Transverse colon (tissue), 4 donors: ENCODE measurements around the gene AP1B1. TPM values are rescaled to one million over a fixed set of nuclear protein-coding genes. Genes with fewer than 3 reads are reported as not detected.

Experiments used
- DNase-seq: peaks from one replicate; pipeline ENCODE4 v3.0.0-alpha.2; 2019
- H3K27ac ChIP-seq, 4 donors: fragments of 200-600 bp; sonication (generic); 2 replicates each; pipeline ENCODE4 v1.5.1; 2016 to 2018; ENCODE audit warnings: inconsistent platforms in 4 of 4
- H3K27me3 ChIP-seq: fragments of 200-600 bp; sonication (generic); 2 replicates; pipeline ENCODE4 v1.5.1; 2017; ENCODE audit warnings: inconsistent platforms
- H3K36me3 ChIP-seq, 4 donors: fragments of 200-600 bp; sonication (generic); 2 replicates each; pipeline ENCODE4 v1.5.1; 2017 to 2019; ENCODE audit warnings: inconsistent platforms in 4 of 4
- H3K4me1 ChIP-seq, 4 donors: fragments of 200-600 bp; sonication (generic); 2 replicates each; pipeline ENCODE4 v1.5.1; 2017 to 2020; ENCODE audit warnings: inconsistent platforms in 4 of 4
- H3K4me3 ChIP-seq, 4 donors: fragments of 200-600 bp; sonication (generic); 1 replicate in 1 of 4; 2 replicates in 3 of 4; pipeline versions ENCODE4 v1.5.1 to v1.6.1; 2017 to 2019; ENCODE audit warnings: inconsistent platforms in 4 of 4
- H3K9me3 ChIP-seq, 2 donors: fragments of 200-600 bp; sonication (generic); 2 replicates each; pipeline ENCODE4 v1.5.1; 2017 to 2019; ENCODE audit warnings: inconsistent platforms in 2 of 2
- EP300 ChIP-seq: sonication (generic); formaldehyde crosslinking; IDR thresholded peaks from one replicate; pipeline ENCODE4 v1.6.1; 2017; ENCODE audit warnings: antibody characterized with exemption, low read depth
- POLR2A ChIP-seq: fragments of 450-650 bp; IDR thresholded peaks from one replicate; pipeline ENCODE4 v1.6.1; 2016; ENCODE audit warnings: antibody characterized with exemption, mild to moderate bottlenecking, moderate library complexity
- POLR2AphosphoS5 ChIP-seq, 3 donors: sonication (generic); formaldehyde crosslinking; IDR thresholded peaks; one replicate each; pipeline ENCODE4 v1.6.1; 2016; ENCODE audit warnings: antibody characterized with exemption in 3 of 3
- WGBS, 2 donors: methylation state at CpG; one replicate each; pipeline ENCODE4 v1.1.5; 2018; ENCODE audit warnings: low coverage in 1 of 2; 5-methylcytosine and 5-hydroxymethylcytosine counted together
- in situ Hi-C, 4 donors: fragments of 200-750 bp; cut with MboI; loops; one replicate each; pipeline versions ENCODE4 v1.15.0 to v1.15.1; 2017; ENCODE audit warnings: low sequenced_read_pairs in 3 of 4, low pct_ligation_motif_present in 1 of 4, low pct_unique_long_range_greater_than_20kb in 1 of 4
- intact Hi-C: fragments of 100-400 bp; cut with DNase I; formaldehyde crosslinking; loops from one replicate; pipeline ENCODE4 v1.15.1; 2023; ENCODE audit warnings: low total_unique reads
- total RNA-seq, 4 donors: library from RNA; depleted of rRNA; stranded (reverse); fragments of >200 nt; gene quantifications; one replicate each; pipeline ENCODE4 v1.1.0, GENCODE V29; 2016
- TF ChIP-seq, protein P1 (sequence below), 5 experiments: fragments of 200-600 bp in 3 of 5; fragments of 450-650 bp in 2 of 5; sonication (generic) in 3 of 5; IDR thresholded peaks; 1 replicate in 2 of 5; 2 replicates in 3 of 5; pipeline ENCODE4 v1.5.1; 2016 to 2017; ENCODE audit warnings: antibody characterized with exemption in 5 of 5, inconsistent platforms in 3 of 5, mild to moderate bottlenecking in 2 of 5, moderate library complexity in 1 of 5

The AP1B1 gene
- total RNA-seq, 4 donors from 2014 or later, result 45.6 to 107 (median 92.4) TPM

DNA sequence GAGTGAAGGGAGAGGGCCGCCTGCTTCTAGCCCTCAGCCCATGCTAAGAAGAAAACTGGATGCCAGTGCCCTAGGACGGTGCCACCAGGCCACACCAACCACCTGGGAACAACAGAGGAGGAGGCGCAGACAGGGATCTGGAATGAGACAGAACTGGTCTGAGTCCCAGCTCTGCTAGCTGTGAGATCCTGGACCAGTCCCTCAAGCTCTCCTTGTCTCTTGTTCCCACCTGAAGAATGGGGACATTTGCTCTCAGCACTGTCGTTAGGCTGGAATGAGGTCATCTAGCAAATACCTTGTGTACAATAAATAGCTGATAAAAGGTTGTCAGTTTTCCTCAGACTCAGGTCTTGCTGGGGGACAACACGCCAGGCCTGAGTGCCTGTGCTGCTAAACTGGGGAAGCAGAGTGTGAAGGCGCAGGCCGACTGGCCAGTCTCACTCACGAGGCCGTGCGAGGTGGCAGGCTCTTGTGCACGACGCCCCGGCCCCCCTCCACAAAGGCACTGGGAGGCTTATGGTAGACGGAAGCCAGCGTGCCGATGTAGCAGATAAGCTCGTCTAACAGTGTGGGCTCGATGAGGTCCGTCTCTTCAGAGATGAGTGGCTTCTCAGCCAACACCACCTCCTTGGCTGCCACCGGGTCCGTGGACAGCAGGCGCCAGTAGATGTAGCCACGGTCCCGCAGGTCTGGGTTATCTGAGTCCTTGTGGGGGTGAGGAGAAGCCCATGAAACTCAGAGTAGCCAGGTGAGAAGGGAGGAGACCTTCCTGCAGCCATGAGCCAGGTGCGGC is 47.1 kb downstream of the AP1B1 start:
- intact Hi-C loops, result no loop called here
- 93% methylated on average over 25 of the region's 25 CpGs; no CpG with 5 or more reads in 1 of the 2 donors for WGBS, 2 donors

DNA sequence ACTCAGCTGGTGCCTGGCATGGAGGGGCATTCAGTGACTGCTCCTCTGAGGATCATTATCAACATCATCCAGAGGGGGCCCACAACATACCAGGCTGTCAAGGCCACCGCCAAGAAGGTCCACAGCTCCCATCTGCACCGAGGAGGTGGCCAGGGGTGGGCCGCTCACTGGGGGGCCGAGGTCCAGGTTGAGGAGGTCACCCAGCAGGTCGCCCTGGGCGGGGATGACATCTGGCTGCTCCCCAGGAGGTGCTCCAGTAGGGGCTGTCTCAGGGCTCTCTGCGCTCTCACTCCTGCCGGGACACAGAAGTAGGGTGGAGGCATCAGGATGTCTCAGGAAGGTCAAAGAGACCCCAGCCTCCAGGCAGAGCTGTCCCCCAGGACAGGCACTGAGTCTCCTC is 47.8 kb downstream of the AP1B1 start:
- H3K4me1 ChIP-seq, result peaks cover 0 to 5% (median 0%) of the 10 kb centered on the region in 4 donors

More for the DNA sequence above, 47.1 kb downstream of the AP1B1 start:
- no peak for DNase-seq
- Histone ChIP-seq H3K36me3 (peaks cover 0 to 48% (median 12%) of the 10 kb centered on the region in 4 donors), H3K4me3 (no peak overlapping the region), H3K27ac (no peak overlapping the region), H3K27me3 (no peaks in the 10 kb centered on the region), H3K4me1 (peaks cover 0 to 5% (median under 1%) of the 10 kb centered on the region in 4 donors), H3K9me3 (no peaks in the 10 kb centered on the region)
- in situ Hi-C loops, result no loop called here
- no peak for TF ChIP-seq POLR2A
- no peak for TF ChIP-seq EP300
- no peak for TF ChIP-seq POLR2AphosphoS5 (IDR thresholded peaks at IDR 0.05)
- TF ChIP-seq, protein P1, sequence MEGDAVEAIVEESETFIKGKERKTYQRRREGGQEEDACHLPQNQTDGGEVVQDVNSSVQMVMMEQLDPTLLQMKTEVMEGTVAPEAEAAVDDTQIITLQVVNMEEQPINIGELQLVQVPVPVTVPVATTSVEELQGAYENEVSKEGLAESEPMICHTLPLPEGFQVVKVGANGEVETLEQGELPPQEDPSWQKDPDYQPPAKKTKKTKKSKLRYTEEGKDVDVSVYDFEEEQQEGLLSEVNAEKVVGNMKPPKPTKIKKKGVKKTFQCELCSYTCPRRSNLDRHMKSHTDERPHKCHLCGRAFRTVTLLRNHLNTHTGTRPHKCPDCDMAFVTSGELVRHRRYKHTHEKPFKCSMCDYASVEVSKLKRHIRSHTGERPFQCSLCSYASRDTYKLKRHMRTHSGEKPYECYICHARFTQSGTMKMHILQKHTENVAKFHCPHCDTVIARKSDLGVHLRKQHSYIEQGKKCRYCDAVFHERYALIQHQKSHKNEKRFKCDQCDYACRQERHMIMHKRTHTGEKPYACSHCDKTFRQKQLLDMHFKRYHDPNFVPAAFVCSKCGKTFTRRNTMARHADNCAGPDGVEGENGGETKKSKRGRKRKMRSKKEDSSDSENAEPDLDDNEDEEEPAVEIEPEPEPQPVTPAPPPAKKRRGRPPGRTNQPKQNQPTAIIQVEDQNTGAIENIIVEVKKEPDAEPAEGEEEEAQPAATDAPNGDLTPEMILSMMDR (IDR thresholded peaks at IDR 0.05), result no peak

DNA sequence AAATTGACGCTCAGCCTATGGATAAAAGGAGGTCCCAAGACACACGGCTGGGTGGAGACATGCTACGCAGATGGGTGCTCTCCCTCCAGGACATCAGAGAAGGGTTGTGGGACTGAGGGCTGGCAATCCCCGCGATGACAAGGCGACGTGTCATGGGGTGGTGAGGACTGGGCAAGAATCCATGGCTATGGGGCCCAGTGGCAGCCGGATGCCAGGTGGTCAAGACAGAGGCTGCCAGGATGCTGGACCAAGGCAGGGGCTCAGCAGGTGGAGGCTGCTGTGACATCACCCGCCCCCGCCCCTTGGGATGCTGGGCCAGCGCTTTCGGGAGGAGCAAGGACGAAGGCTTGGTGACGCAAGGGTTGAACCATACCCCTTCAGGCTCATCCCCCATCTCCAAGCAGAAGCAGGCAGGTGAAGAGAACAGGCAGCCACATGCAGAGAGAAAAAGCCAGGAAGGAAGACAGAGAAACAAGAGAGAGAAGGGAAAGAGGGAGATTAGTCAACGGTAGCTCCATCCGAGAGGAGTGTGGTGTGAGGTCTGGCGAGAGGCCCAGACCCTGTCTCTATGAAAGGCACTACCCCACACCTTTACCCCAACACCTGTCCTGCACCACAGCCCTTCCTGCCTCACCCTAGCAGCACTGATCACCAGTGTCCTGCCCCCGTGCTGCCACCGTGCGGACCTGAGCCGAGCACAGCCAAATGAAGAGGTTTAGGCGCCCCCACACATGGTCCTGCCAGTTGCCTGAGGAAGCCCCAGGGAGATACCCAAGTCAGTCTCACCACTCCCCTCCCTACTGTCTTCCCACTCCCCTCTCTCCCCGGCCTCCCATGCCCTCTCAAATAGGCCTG is 48.8 kb downstream of the AP1B1 start:
- in situ Hi-C loops, result no loop called here

More for the DNA sequence above, 47.8 kb downstream of the AP1B1 start:
- in situ Hi-C loops, result no loop called here
- intact Hi-C loops, result no loop called here
- DNase-seq, result no peak
- H3K27me3 ChIP-seq, result no peaks in the 10 kb centered on the region
- H3K4me3 ChIP-seq, result no peak overlapping the region
- H3K9me3 ChIP-seq, result no peaks in the 10 kb centered on the region
- H3K27ac ChIP-seq, result no peak overlapping the region
- 96% methylated on average over 8 of the region's 8 CpGs; no CpG with 5 or more reads in 1 of the 2 donors for WGBS, 2 donors
- H3K36me3 ChIP-seq, result peaks cover 0 to 48% (median 12%) of the 10 kb centered on the region in 4 donors
- TF ChIP-seq, protein P1 (IDR thresholded peaks at IDR 0.05), result no peak
- no peak for TF ChIP-seq EP300
- TF ChIP-seq POLR2A, result no peak
- no peak for TF ChIP-seq POLR2AphosphoS5 (IDR thresholded peaks at IDR 0.05)

More for the DNA sequence above, 48.8 kb downstream of the AP1B1 start:
- intact Hi-C loops, result no loop called here
- H3K27ac ChIP-seq, result no peak overlapping the region
- H3K4me1 ChIP-seq, result peaks cover 0 to 1% (median 0%) of the 10 kb centered on the region in 4 donors
- TF ChIP-seq, protein P1 (IDR thresholded peaks at IDR 0.05), result no peak
- TF ChIP-seq EP300, result no peak
- TF ChIP-seq POLR2A, result no peak
- no peak for DNase-seq
- no peaks in the 10 kb centered on the region for H3K9me3 ChIP-seq
- peaks cover 0 to 50% (median 12%) of the 10 kb centered on the region in 4 donors for H3K36me3 ChIP-seq
- no peaks in the 10 kb centered on the region for H3K27me3 ChIP-seq
- no peak overlapping the region for H3K4me3 ChIP-seq
- WGBS, 2 donors, result 91 to 100% methylated on average over 2 to 23 of the region's 23 CpGs
